ENCODE results near the gene GLB1L3.

The GLB1L3 gene

GRCh38 chr11:134355136-134355535, 79.0 kb downstream of the GLB1L3 start:
- TF ChIP-seq CEBPB (IDR thresholded peaks at IDR 0.05): no peak

DNA sequence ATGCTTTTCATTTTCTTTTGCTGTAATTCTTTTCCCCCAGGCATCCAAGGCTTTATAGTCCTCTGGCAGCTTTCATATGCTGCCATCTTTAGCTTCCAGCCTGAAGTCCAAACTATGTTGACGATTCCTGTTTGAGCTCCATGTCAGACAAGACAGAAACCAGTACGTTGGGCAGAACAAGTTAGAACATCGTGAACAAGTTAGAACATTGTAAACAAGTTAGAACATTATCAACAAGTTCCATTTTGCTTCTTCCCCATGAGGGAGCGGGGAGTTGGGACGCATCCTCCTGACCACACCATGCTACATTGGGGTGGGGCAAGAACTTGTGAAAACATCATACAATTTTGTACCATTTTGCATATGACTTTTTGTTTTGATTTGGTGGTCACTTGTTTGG, 79.5 kb downstream of the GLB1L3 start:
- no peak for TF ChIP-seq EP300 (IDR thresholded peaks at IDR 0.05; ENCODE audit: borderline replicate concordance)
- no peak for TF ChIP-seq RAD21 (IDR thresholded peaks at IDR 0.05; ENCODE audit: low read depth)
- no peak for TF ChIP-seq CEBPB (IDR thresholded peaks at IDR 0.05)
- TF ChIP-seq USF1 (IDR thresholded peaks at IDR 0.05): no peak
- TF ChIP-seq NFIC (IDR thresholded peaks at IDR 0.05): no peak
- TF ChIP-seq TAF1 (IDR thresholded peaks at IDR 0.05; ENCODE audit: low read depth): no peak

DNA sequence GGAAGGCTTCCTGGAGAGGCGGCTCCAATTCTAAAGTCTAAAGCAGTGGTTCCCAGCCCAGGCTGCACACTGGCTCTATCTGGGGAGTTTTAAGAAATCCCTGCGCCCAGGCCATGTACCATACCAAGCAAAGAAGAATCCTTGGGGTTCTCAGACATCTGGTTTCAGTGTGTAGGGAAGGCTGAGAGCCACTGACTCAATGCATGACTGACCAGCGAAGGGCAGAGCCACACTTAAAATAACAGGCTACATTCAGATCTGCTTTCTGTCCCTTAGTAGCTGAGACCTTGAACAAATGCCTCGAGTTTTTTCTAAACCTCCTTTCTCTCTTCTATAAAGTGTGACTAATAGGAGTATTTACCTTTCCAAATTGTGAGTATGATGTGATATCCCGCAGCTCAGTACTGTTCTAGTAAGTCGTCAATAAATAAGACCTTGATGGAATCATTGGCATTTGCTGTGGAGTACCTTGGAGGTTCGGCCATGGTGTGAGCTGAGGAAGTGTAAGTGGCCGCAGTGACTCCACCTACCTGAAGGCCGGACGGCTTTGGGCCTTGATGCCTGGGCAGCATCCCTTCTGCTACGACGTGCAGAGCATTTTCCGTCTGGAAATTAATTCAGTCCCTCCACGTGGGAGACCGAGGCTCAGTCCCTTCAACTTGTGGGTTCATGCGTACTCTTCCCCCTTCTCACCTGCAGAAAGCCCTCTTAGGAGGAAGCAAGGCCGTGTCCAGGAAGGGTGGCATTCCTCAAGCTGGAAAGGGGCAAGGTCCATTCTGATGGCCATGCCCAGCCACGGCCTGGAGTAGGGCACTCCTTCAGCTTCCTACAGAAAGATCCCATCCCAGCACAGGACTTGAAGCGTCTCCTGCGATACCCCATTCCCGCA, 80.7 kb downstream of the GLB1L3 start:
- no peak for TF ChIP-seq EGR1 (IDR thresholded peaks at IDR 0.05)
- TF ChIP-seq, protein P1, sequence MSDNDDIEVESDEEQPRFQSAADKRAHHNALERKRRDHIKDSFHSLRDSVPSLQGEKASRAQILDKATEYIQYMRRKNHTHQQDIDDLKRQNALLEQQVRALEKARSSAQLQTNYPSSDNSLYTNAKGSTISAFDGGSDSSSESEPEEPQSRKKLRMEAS (IDR thresholded peaks at IDR 0.05): no peak
- no peak for TF ChIP-seq NFIC (IDR thresholded peaks at IDR 0.05)
- no peak for TF ChIP-seq EP300 (IDR thresholded peaks at IDR 0.05; ENCODE audit: borderline replicate concordance)
- no peak for TF ChIP-seq RAD21 (IDR thresholded peaks at IDR 0.05; ENCODE audit: low read depth)
- TF ChIP-seq FOXM1 (IDR thresholded peaks at IDR 0.05; ENCODE audit: borderline replicate concordance, low read depth): no peak
- TF ChIP-seq, protein P2, sequence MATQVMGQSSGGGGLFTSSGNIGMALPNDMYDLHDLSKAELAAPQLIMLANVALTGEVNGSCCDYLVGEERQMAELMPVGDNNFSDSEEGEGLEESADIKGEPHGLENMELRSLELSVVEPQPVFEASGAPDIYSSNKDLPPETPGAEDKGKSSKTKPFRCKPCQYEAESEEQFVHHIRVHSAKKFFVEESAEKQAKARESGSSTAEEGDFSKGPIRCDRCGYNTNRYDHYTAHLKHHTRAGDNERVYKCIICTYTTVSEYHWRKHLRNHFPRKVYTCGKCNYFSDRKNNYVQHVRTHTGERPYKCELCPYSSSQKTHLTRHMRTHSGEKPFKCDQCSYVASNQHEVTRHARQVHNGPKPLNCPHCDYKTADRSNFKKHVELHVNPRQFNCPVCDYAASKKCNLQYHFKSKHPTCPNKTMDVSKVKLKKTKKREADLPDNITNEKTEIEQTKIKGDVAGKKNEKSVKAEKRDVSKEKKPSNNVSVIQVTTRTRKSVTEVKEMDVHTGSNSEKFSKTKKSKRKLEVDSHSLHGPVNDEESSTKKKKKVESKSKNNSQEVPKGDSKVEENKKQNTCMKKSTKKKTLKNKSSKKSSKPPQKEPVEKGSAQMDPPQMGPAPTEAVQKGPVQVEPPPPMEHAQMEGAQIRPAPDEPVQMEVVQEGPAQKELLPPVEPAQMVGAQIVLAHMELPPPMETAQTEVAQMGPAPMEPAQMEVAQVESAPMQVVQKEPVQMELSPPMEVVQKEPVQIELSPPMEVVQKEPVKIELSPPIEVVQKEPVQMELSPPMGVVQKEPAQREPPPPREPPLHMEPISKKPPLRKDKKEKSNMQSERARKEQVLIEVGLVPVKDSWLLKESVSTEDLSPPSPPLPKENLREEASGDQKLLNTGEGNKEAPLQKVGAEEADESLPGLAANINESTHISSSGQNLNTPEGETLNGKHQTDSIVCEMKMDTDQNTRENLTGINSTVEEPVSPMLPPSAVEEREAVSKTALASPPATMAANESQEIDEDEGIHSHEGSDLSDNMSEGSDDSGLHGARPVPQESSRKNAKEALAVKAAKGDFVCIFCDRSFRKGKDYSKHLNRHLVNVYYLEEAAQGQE (IDR thresholded peaks at IDR 0.05; ENCODE audit: low read depth): no peak
- no peak for TF ChIP-seq TAF1 (IDR thresholded peaks at IDR 0.05; ENCODE audit: low read depth)
- TF ChIP-seq YY1 (IDR thresholded peaks at IDR 0.05; ENCODE audit: low read depth): no peak
- TF ChIP-seq TEAD4 (IDR thresholded peaks at IDR 0.05): no peak
- no peak for TF ChIP-seq TCF12 (IDR thresholded peaks at IDR 0.05; ENCODE audit: low read depth)
- no peak for TF ChIP-seq CEBPB (IDR thresholded peaks at IDR 0.05)

DNA sequence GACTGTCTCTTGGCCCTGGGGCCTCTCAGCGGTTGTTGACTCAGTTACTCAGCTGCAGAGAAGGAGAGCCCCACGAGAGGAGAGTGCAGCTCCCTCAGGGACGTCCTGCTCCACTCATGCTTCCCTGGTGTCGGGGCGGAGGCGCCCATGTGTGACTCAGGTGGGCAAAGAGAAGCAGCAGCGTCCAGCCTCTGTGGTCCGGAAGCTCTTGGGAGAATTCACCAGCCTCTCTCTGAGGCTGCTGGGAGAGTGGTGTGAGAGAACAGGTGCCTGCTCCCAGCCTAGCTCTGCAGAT, 81.3 kb downstream of the GLB1L3 start:
- TF ChIP-seq YY1 (IDR thresholded peaks at IDR 0.05; ENCODE audit: low read depth) (no peak), USF1 (IDR thresholded peaks at IDR 0.05) (no peak), TCF12 (IDR thresholded peaks at IDR 0.05; ENCODE audit: low read depth) (no peak), EP300 (IDR thresholded peaks at IDR 0.05; ENCODE audit: borderline replicate concordance) (no peak)
- TF ChIP-seq, protein P2 (IDR thresholded peaks at IDR 0.05; ENCODE audit: low read depth): no peak
- TF ChIP-seq, protein P1 (IDR thresholded peaks at IDR 0.05): no peak

DNA sequence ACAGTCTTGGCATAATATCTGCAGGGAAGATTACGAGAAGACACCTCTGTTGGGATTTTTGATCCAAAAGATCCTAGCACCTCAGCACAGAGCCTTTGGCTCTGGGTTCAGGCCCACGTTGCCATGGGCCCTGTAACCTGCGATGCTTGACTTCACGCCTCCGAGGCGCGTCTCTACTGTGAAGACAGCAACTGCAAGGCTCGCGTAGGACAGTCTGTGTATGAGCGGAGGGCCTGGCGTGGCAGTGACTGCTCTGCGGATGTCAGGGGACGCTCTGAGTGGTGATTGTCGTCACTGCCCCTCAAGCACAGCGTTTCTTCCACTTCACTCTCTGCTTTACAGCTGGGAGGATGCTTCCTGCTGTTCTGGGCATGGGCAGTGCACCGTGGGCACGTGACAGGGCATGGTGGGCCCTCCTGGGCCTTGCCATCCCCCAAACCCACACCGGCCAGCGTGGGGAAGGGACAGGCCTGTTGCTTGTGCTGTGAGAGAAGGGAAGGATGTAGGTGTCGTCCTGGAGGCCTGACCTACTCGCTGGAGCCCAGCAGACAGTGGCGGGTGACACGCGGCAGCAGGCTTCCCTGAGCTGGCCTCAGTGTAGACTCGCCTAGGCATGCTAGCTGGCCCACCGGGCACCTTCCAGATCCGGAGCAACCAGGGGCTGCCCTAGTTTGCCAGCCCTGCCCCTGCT, 82.1 kb downstream of the GLB1L3 start:
- TF ChIP-seq RAD21 (IDR thresholded peaks at IDR 0.05; ENCODE audit: low read depth): no peak
- TF ChIP-seq CREB1 (IDR thresholded peaks at IDR 0.05; ENCODE audit: low read depth): no peak
- TF ChIP-seq FOXM1 (IDR thresholded peaks at IDR 0.05; ENCODE audit: borderline replicate concordance, low read depth): no peak
- TF ChIP-seq, protein P1 (IDR thresholded peaks at IDR 0.05): no peak
- TF ChIP-seq NFIC (IDR thresholded peaks at IDR 0.05): no peak
- TF ChIP-seq ZBTB7A (IDR thresholded peaks at IDR 0.05; ENCODE audit: low read depth): no peak
- TF ChIP-seq CEBPB (IDR thresholded peaks at IDR 0.05): no peak
- no peak for TF ChIP-seq YY1 (IDR thresholded peaks at IDR 0.05; ENCODE audit: low read depth)
- no peak for TF ChIP-seq EP300 (IDR thresholded peaks at IDR 0.05; ENCODE audit: borderline replicate concordance)
- TF ChIP-seq TCF12 (IDR thresholded peaks at IDR 0.05; ENCODE audit: low read depth): no peak
- no peak for TF ChIP-seq TAF1 (IDR thresholded peaks at IDR 0.05; ENCODE audit: low read depth)
- no peak for TF ChIP-seq TEAD4 (IDR thresholded peaks at IDR 0.05)
- TF ChIP-seq, protein P2 (IDR thresholded peaks at IDR 0.05; ENCODE audit: low read depth): no peak
- no peak for TF ChIP-seq EGR1 (IDR thresholded peaks at IDR 0.05)

Measured in Ishikawa (cell line).